Measurements from ENCODE around the gene ZBTB45. TPM values are rescaled to one million over a fixed set of nuclear protein-coding genes. Genes with fewer than 3 reads are reported as not detected.

The ZBTB45 gene
- total and polyA plus RNA-seq, 9 of the 15 experiments (the other 6 are each of a cell fraction or from before 2014, with no cell fraction given) = 0.08 to 16.1 (median 1.8) TPM

GRCh38 chr19:58554494-58555368 lies 35.1 kb upstream of the ZBTB45 start, which contains the start of gene CHMP2A (continued):
- no peak for TF ChIP-seq ZFP91 (CRISPR knock-in tag; IDR thresholded peaks at IDR 0.05)
- TF ChIP-seq ZNF592 (IDR thresholded peaks at IDR 0.05) = peak; percentile 62
- no peak for TF ChIP-seq NFIC (IDR thresholded peaks at IDR 0.05)
- TF ChIP-seq JUNB (CRISPR knock-in tag; conservative IDR thresholded peaks at IDR 0.05) = no peak; the same call in 1 of the 2 replicates
- peak in 1 of 2 experiments; percentile 79; a peak in 2 of 4 replicates for TF ChIP-seq NONO (IDR thresholded peaks at IDR 0.05; ENCODE audit: low read depth in 2 of 2, low read length in 1 of 2)
- TF ChIP-seq NR2F6 (CRISPR knock-in tag; IDR thresholded peaks at IDR 0.05) = no peak
- peak; percentile 86; the same call in 1 of the 2 replicates for TF ChIP-seq NKRF (IDR thresholded peaks at IDR 0.05; ENCODE audit: borderline replicate concordance)
- no peak for TF ChIP-seq ZNF174 (CRISPR knock-in tag; IDR thresholded peaks at IDR 0.05)
- TF ChIP-seq SREBF1 (IDR thresholded peaks at IDR 0.05; ENCODE audit: borderline replicate concordance, low read depth, low read length) = no peak
- no peak for TF ChIP-seq ZNF518B (CRISPR knock-in tag; IDR thresholded peaks at IDR 0.05)
- TF ChIP-seq SAFB (IDR thresholded peaks at IDR 0.05; ENCODE audit: borderline replicate concordance, low read depth, low read length) = no peak
- peak; percentile 76 for TF ChIP-seq GMEB1 (CRISPR knock-in tag; IDR thresholded peaks at IDR 0.05)

Data from K562 (cell line).